ENCODE measurements around the gene CCDC136. TPM values are rescaled to one million over a fixed set of nuclear protein-coding genes. Genes with fewer than 3 reads are reported as not detected.

Gene CCDC136
- total and polyA plus RNA-seq, 8 donors = 2.5 to 87.1 (median 49.5) TPM

DNA sequence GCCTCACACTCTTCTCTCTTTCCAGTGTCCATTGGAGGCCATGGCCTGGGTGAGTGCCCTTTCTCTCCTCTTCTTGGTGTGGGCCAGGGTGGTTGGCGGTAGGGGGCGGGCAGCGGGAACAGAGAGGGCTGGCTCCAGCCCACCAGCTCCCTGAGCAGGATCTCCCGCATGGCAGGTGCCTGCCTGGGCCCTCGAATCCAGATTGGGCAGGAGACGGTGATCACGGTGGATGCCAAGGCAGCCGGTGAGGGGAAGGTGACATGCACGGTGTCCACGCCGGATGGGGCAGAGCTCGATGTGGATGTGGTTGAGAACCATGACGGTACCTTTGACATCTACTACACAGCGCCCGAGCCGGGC, 57.4 kb downstream of the CCDC136 start:
- Histone ChIP-seq H3K27ac (no peak overlapping the region), H3K9me3 (no peaks in the 10 kb centered on the region), H3K4me1 (no peaks in the 10 kb centered on the region), H3K36me3 (no peaks in the 10 kb centered on the region), H3K4me3 (no peak overlapping the region), H3K27me3 (no peaks in the 10 kb centered on the region)
- intact Hi-C loops (cut with DNase I) = no loop called here
- TF ChIP-seq, protein P1, sequence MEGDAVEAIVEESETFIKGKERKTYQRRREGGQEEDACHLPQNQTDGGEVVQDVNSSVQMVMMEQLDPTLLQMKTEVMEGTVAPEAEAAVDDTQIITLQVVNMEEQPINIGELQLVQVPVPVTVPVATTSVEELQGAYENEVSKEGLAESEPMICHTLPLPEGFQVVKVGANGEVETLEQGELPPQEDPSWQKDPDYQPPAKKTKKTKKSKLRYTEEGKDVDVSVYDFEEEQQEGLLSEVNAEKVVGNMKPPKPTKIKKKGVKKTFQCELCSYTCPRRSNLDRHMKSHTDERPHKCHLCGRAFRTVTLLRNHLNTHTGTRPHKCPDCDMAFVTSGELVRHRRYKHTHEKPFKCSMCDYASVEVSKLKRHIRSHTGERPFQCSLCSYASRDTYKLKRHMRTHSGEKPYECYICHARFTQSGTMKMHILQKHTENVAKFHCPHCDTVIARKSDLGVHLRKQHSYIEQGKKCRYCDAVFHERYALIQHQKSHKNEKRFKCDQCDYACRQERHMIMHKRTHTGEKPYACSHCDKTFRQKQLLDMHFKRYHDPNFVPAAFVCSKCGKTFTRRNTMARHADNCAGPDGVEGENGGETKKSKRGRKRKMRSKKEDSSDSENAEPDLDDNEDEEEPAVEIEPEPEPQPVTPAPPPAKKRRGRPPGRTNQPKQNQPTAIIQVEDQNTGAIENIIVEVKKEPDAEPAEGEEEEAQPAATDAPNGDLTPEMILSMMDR (IDR thresholded peaks at IDR 0.05) = no peak
- DNase-seq = no peak
- ATAC-seq = no peak

DNA sequence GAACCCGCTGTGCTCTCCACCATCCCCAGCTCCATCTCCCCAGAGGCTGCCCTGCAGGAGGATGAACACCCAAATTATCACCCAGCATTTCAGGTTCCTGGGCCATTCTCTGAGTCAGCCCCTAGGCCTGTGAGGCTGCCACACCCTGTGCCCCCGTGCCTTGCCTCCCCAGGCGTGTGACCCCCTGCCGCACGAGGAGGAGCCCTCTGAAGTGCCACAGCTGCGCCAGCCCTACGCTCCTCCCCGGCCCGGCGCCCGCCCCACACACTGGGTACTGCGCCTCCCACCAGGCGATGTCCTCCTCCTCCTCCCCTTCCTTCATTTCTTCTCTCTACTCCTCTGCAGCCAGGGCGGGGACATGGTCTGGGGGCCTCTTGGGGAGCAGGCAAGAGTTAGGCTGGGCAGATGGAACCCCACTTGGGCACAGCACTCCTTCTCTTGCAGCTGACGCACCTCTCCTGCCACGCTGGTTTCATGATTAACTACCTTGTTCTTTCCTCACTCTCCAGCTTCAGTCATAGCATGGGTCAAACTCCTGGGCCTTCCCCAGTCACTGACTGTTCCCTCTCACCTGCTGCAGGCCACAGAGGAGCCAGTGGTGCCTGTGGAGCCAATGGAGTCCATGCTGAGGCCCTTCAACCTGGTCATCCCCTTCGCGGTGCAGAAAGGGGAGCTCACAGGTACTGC, 58.2 kb downstream of the CCDC136 start:
- no peak for ATAC-seq
- Histone ChIP-seq H3K36me3 (no peaks in the 10 kb centered on the region), H3K9me3 (no peaks in the 10 kb centered on the region), H3K4me3 (no peak overlapping the region), H3K4me1 (no peaks in the 10 kb centered on the region), H3K27ac (no peak overlapping the region), H3K27me3 (no peaks in the 10 kb centered on the region)
- TF ChIP-seq, protein P1 (IDR thresholded peaks at IDR 0.05) = no peak
- DNase-seq = no peak
- intact Hi-C loops (cut with DNase I) = no loop called here

DNA sequence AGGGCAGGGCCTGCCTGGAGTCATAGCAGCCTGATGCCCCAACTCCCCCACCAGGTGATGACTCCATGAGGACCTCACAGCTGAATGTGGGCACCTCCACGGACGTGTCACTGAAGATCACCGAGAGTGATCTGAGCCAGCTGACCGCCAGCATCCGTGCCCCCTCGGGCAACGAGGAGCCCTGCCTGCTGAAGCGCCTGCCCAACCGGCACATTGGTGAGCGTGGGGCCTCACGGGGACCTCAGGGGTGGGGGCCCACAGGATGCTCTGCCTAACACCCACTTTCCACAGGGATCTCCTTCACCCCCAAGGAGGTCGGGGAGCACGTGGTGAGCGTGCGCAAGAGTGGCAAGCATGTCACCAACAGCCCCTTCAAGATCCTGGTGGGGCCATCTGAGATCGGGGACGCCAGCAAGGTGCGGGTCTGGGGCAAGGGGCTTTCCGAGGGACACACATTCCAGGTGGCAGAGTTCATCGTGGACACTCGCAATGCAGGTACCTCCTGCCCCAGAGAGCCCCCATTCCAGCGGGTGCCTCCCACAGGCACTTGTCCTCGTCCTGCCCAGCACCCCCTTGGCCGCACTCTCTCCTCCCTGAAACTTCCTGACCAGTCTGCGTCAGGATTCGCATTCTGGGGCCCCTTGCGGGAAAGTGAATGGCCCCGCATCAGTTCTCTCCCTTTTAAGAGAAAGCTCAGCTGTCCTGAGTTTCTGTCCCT, 60.9 kb downstream of the CCDC136 start:
- DNase-seq (no peak), ATAC-seq (no peak)
- H3K9me3 ChIP-seq = no peaks in the 10 kb centered on the region
- H3K4me3 ChIP-seq = no peak overlapping the region
- no peak overlapping the region for H3K27ac ChIP-seq
- H3K27me3 ChIP-seq = no peaks in the 10 kb centered on the region
- TF ChIP-seq, protein P1 (IDR thresholded peaks at IDR 0.05) = no peak
- H3K36me3 ChIP-seq = no peaks in the 10 kb centered on the region
- intact Hi-C loops (cut with DNase I) = no loop called here
- H3K4me1 ChIP-seq = no peaks in the 10 kb centered on the region

DNA sequence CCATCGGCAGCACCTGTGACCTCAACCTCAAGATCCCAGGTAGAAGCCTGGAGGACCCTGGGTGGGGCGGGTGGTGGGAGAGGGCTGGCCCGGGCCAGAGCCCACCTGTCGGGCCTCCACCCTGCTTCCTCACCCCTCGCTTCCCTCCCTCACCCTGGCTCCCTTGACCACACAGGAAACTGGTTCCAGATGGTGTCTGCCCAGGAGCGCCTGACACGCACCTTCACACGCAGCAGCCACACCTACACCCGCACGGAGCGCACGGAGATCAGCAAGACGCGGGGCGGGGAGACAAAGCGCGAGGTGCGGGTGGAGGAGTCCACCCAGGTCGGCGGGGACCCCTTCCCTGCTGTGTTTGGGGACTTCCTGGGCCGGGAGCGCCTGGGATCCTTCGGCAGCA, 62.0 kb downstream of the CCDC136 start:
- Histone ChIP-seq H3K27ac (no peak overlapping the region), H3K36me3 (no peaks in the 10 kb centered on the region), H3K4me3 (no peak overlapping the region), H3K27me3 (no peaks in the 10 kb centered on the region), H3K4me1 (no peaks in the 10 kb centered on the region), H3K9me3 (no peaks in the 10 kb centered on the region)
- intact Hi-C loops (cut with DNase I) = no loop called here
- TF ChIP-seq, protein P1 (IDR thresholded peaks at IDR 0.05) = no peak
- ATAC-seq = no peak
- DNase-seq = no peak

DNA sequence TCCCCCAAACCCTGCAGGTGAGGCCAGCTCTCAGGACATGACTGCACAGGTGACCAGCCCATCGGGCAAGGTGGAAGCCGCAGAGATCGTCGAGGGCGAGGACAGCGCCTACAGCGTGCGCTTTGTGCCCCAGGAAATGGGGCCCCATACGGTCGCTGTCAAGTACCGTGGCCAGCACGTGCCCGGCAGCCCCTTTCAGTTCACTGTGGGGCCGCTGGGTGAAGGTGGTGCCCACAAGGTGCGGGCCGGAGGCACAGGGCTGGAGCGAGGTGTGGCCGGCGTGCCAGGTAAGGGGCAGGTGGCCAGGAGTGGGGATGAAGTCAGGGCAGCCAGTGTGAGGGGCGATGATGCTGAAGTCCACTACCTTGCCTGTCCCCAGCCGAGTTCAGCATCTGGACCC, 62.6 kb downstream of the CCDC136 start:
- Histone ChIP-seq H3K27ac (no peak overlapping the region), H3K4me1 (no peaks in the 10 kb centered on the region), H3K9me3 (no peaks in the 10 kb centered on the region), H3K27me3 (no peaks in the 10 kb centered on the region), H3K4me3 (no peak overlapping the region), H3K36me3 (no peaks in the 10 kb centered on the region)
- DNase-seq (no peak), ATAC-seq (no peak)
- intact Hi-C loops (cut with DNase I) = no loop called here
- TF ChIP-seq, protein P1 (IDR thresholded peaks at IDR 0.05) = no peak

Measured in left lung (tissue), 10 donors.